SU-DHL-6 (cell line): ENCODE data around the gene ZNF324.
A peak's percentile ranks its signal among the peaks of the same experiment; 100 is the strongest.
"Not testable (repeated sequence)": the region's sequence is repeated elsewhere in the genome, so short reads cannot be mapped to it uniquely, and the experiment has no call there.

Source experiments
- H2AFZ ChIP-seq: fragments of 200-600 bp; sonication (generic); 2 replicates; pipeline ENCODE4 v1.6.1; 2014; ENCODE audit warnings: low read depth, mild to moderate bottlenecking, moderate library complexity, mixed read lengths, antibody characterized with exemption, low read length; ENCODE audit not compliant: severe bottlenecking
- H3F3A ChIP-seq: fragments of 200-600 bp; shearing (Covaris generic); 2 replicates; pipeline ENCODE4 v1.6.0; 2016; ENCODE audit warnings: antibody characterized with exemption, mild to moderate bottlenecking; ENCODE audit not compliant: insufficient read depth
- H3K27ac ChIP-seq: fragments of 200-600 bp; sonication (generic); 2 replicates; pipeline ENCODE4 v1.5.1; 2016; ENCODE audit warnings: low read depth, mild to moderate bottlenecking, low read length, moderate library complexity, mixed read lengths
- H3K27me3 ChIP-seq: fragments of 200-600 bp; sonication (generic), shearing (Covaris generic); 2 replicates; pipeline ENCODE4 v1.6.0; 2014; ENCODE audit warnings: mild to moderate bottlenecking, low read length
- H3K36me3 ChIP-seq: fragments of 200-600 bp; sonication (generic); 2 replicates; pipeline ENCODE4 v1.6.1; 2014; ENCODE audit warnings: mild to moderate bottlenecking, low read length, mixed read lengths
- H3K4me2 ChIP-seq: fragments of 300-600, 200-600 bp; shearing (Covaris generic), sonication (generic); 2 replicates; pipeline ENCODE4 v1.6.0; 2014; ENCODE audit warnings: low read length, low read depth, mild to moderate bottlenecking; ENCODE audit not compliant: poor library complexity, severe bottlenecking
- H3K4me3 ChIP-seq: fragments of 200-600 bp; sonication (generic); 2 replicates; pipeline ENCODE4 v1.5.1; 2014; ENCODE audit warnings: antibody characterized with exemption, low read length, mild to moderate bottlenecking, mixed read lengths; ENCODE audit not compliant: insufficient read depth, poor library complexity, severe bottlenecking
- H3K79me2 ChIP-seq: fragments of 200-600 bp; sonication (generic); 2 replicates; pipeline ENCODE4 v1.6.1; 2014; ENCODE audit warnings: mild to moderate bottlenecking, low read length, moderate library complexity; ENCODE audit not compliant: insufficient read depth
- H3K9ac ChIP-seq: fragments of 200-600 bp; sonication (generic); 2 replicates; pipeline ENCODE4 v1.7.0; 2014; ENCODE audit warnings: mild to moderate bottlenecking, low read length
- H3K9me2 ChIP-seq: fragments of 200-600 bp; sonication (generic); replicated peaks from 2 replicates; pipeline ENCODE4 v1.6.1; 2014; ENCODE audit warnings: low read length; ENCODE audit not compliant: insufficient read depth
- H3K9me3 ChIP-seq: fragments of 200-600 bp; sonication (generic); 2 replicates; pipeline ENCODE4 v1.6.1; 2014; ENCODE audit warnings: low read length, mixed read lengths; ENCODE audit not compliant: insufficient read depth
- H4K20me1 ChIP-seq: fragments of 200-600 bp; sonication (generic); 2 replicates; pipeline ENCODE4 v1.6.1; 2014; ENCODE audit warnings: low read depth, mild to moderate bottlenecking, antibody characterized with exemption, low read length, moderate library complexity, mixed read lengths
- EZH2phosphoT487 ChIP-seq: fragments of 200-600 bp; sonication (generic), shearing (Covaris generic); conservative IDR thresholded peaks from 2 replicates; pipeline ENCODE4 v1.6.1; 2018; ENCODE audit warnings: mild to moderate bottlenecking, antibody characterized with exemption, low read length, moderate library complexity, mixed read lengths
- TF ChIP-seq, protein P1 (sequence below): fragments of 200-600 bp; sonication (generic); IDR thresholded peaks from one replicate; pipeline ENCODE4 v1.5.1; 2017; ENCODE audit warnings: antibody characterized with exemption, mild to moderate bottlenecking, low read length, moderate library complexity; ENCODE audit not compliant: insufficient read depth, poor library complexity, severe bottlenecking

The ZNF324 gene

GRCh38 chr19:58449980-58450379 lies 16.9 kb upstream of the ZNF324 start:
- H3K36me3 ChIP-seq, H3K4me2 ChIP-seq, H2AFZ ChIP-seq, H4K20me1 ChIP-seq, H3K9me2 ChIP-seq, H3F3A ChIP-seq, H3K27ac ChIP-seq, H3K9ac ChIP-seq, H3K4me3 ChIP-seq, H3K79me2 ChIP-seq, H3K27me3 ChIP-seq: not testable (repeated sequence)
- H3K9me3 ChIP-seq, result peaks cover 15% of the 10 kb centered on the region; the same call in 1 of the 2 replicates

DNA sequence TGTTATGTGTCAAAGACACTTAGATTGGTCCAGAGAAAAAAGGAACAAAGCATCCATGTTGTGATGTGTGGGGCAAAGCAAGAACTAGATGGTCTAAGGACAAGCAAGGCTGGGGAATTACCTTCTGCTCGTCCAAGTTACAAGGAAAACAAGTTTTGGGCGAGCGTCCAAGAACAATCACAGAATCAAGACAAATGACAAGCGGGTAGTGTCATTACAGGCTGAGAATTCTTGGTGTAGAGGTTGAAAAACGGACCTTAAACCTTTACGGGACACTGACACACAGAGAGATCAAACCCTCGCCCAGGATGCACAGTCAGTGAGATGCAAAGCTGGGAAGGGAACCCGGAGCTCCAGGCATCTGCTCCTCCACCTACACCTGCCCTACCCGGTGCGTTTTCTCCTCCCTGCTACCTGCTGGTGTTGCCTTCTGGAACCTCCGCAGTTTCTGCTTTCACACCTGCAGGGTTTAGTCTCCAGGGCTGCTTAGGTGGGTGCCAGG lies 16.0 kb upstream of the ZNF324 start:
- Histone ChIP-seq H3K79me2 (no peaks in the 10 kb centered on the region), H3K9ac (peak overlapping the region; percentile 75), H3K4me2 (peak overlapping the region; percentile 67), H4K20me1 (no peaks in the 10 kb centered on the region), H3F3A (no peaks in the 10 kb centered on the region), H3K4me3 (peak overlapping the region; percentile 80), H3K9me2 (no peaks in the 10 kb centered on the region), H3K27me3 (no peaks in the 10 kb centered on the region), H3K27ac (no peak overlapping the region), H2AFZ (peak overlapping the region; percentile 10), H3K9me3 (peaks cover 15% of the 10 kb centered on the region; the same call in 1 of the 2 replicates), H3K36me3 (no peaks in the 10 kb centered on the region)
- TF ChIP-seq, protein P1, sequence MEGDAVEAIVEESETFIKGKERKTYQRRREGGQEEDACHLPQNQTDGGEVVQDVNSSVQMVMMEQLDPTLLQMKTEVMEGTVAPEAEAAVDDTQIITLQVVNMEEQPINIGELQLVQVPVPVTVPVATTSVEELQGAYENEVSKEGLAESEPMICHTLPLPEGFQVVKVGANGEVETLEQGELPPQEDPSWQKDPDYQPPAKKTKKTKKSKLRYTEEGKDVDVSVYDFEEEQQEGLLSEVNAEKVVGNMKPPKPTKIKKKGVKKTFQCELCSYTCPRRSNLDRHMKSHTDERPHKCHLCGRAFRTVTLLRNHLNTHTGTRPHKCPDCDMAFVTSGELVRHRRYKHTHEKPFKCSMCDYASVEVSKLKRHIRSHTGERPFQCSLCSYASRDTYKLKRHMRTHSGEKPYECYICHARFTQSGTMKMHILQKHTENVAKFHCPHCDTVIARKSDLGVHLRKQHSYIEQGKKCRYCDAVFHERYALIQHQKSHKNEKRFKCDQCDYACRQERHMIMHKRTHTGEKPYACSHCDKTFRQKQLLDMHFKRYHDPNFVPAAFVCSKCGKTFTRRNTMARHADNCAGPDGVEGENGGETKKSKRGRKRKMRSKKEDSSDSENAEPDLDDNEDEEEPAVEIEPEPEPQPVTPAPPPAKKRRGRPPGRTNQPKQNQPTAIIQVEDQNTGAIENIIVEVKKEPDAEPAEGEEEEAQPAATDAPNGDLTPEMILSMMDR, result no peak
- TF ChIP-seq EZH2phosphoT487, result no peak

DNA sequence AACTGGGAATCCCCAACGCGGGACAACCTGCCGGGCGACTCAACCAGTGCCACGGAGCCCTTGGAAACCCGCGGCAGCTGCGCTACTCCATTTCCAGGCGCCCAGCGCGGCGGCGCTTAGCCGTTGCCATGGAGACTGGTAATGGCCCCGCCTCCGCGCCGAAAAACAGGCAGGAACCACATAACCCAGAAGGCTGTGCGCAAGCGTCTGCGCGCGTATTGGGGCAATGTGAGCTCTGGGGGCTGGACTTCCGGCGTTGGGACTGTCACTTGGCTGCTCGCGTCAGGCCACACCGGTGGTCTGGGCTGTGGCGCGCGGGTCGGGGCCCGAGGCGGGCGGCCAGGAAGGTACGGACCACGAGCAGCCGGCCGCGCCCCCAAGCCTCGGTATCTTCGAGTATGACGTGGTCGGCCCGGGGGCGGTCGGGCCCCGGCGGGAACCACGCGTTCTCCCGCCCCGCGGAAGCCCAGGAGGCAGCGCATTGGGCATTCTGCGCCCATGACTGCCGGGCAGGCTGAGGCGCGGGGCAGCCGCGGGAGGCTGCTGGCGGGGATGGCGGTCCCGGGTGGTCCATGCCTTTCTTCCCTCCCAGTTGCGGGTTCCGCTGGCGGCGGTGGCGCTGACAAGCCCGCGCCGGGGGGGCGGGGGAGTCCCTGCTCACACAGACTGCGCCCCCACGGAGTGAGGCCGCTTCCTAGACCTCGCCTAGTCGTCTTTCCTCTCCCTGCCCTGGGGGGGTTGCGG lies 15.3 kb upstream of the ZNF324 start, which contains the start of gene ZNF324B:
Gene ZNF324B, plus strand, starts transcription at position 265 of the 744 bp plus-strand sequence. CDS start 2,080 bp downstream, outside the sequence.
- Histone ChIP-seq H2AFZ (peak within 1 kb of the TSS; percentile 78), H3K9ac (peak within 1 kb of the TSS; percentile 75), H3F3A (no peaks in the 10 kb centered on the region), H3K79me2 (no peaks in the 10 kb centered on the region), H3K36me3 (no peaks in the 10 kb centered on the region), H3K27me3 (no peaks in the 10 kb centered on the region), H3K27ac (no peak within 1 kb of the TSS), H3K4me3 (peak within 1 kb of the TSS; percentile 80), H3K9me2 (no peaks in the 10 kb centered on the region), H4K20me1 (no peaks in the 10 kb centered on the region), H3K9me3 (peaks cover 15% of the 10 kb centered on the region; the same call in 1 of the 2 replicates), H3K4me2 (peak within 1 kb of the TSS; percentile 67)
- TF ChIP-seq EZH2phosphoT487, result no peak
- TF ChIP-seq, protein P1, result no peak

GRCh38 chr19:58453743-58454142 lies 13.1 kb upstream of the ZNF324 start:
- no peaks in the 10 kb centered on the region for H4K20me1 ChIP-seq
- no peaks in the 10 kb centered on the region for H3F3A ChIP-seq
- H3K27me3 ChIP-seq, result no peaks in the 10 kb centered on the region
- peaks cover 14% of the 10 kb centered on the region; the same call in 1 of the 2 replicates for H3K9me3 ChIP-seq
- no peaks in the 10 kb centered on the region for H3K9me2 ChIP-seq
- TF ChIP-seq, protein P1, result no peak
- no peak for TF ChIP-seq EZH2phosphoT487
- no peak overlapping the region for H3K4me3 ChIP-seq
- no peak overlapping the region for H2AFZ ChIP-seq
- no peaks in the 10 kb centered on the region for H3K36me3 ChIP-seq
- H3K9ac ChIP-seq, result no peak overlapping the region
- no peaks in the 10 kb centered on the region for H3K79me2 ChIP-seq
- H3K4me2 ChIP-seq, result no peak overlapping the region
- no peak overlapping the region for H3K27ac ChIP-seq
